GM18907 (cell line): ENCODE data around the gene NCBP2L.

ENCODE experiments used
- ATAC-seq: cut with Tn5 transposase; IDR thresholded peaks from one replicate; pipeline ENCODE4 v1.9.1; 2021; ENCODE audit warnings: mild to moderate bottlenecking, moderate library complexity; ENCODE audit not compliant: unreplicated experiment

NCBP2L gene

DNA sequence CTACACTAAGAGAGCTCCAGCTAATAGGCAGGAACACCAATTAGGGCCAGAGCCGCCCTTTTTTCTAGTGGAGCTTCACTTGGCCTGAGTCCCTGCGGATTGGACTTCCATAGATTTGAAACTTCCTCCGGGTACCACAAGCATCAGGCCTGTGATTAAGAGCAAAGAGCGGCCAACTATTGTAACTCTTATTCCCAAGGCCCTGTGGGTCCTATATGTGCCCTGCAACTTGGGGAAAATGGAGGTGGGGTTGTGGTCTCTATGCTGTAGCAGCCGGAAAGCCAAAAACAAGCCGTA is at the start of gene NCBP2L:
NCBP2L (plus strand) TSS at position 198 of the 297 bp plus-strand sequence. CDS start 16,488 bp downstream, outside the sequence.
- no peak for ATAC-seq

- no peak for ATAC-seq
Measured at GRCh38 chrX:107728371-107729099, 49.0 kb upstream of the NCBP2L start.

GRCh38 chrX:107729558-107730297 is 47.8 kb upstream of the NCBP2L start:
- ATAC-seq, result peak; percentile 77

GRCh38 chrX:107730298-107730655 is 47.3 kb upstream of the NCBP2L start:
- no peak for ATAC-seq

DNA sequence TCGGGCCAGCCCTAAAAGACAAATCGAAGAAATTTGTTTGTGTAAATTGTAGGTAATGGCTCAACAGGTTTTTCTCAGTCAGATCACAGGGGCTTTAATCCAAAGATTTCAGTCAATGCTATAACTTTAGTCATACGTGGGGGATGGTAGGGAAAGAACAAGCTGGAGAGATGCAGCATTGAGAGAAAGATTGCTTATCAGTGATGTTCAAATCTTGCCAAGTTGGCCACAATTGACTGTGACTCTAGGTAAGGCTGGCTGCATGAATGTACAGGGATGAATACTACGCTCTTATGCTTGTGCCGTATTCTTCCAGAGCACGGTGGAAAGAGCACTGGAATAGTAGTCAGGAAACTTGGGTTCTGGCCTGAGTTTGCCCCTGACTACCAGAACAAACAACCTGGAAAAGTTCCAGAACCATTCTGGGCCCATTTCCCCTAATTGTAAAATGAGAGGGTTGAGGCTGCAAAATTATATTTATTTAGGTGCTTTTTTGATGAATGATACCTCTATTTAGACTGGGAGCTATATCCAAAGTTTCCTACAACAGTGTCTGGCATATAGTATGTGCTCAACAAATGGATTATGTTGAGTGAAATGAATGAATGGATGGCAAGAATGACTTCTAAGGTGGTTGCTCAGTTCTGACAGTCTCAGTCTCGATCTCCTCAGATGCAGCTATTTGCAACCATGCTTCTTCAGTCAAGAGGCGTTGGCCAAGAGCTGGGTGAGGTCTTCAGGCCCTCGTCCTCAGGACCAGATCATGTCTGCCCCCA is 46.4 kb upstream of the NCBP2L start:
- no peak for ATAC-seq

DNA sequence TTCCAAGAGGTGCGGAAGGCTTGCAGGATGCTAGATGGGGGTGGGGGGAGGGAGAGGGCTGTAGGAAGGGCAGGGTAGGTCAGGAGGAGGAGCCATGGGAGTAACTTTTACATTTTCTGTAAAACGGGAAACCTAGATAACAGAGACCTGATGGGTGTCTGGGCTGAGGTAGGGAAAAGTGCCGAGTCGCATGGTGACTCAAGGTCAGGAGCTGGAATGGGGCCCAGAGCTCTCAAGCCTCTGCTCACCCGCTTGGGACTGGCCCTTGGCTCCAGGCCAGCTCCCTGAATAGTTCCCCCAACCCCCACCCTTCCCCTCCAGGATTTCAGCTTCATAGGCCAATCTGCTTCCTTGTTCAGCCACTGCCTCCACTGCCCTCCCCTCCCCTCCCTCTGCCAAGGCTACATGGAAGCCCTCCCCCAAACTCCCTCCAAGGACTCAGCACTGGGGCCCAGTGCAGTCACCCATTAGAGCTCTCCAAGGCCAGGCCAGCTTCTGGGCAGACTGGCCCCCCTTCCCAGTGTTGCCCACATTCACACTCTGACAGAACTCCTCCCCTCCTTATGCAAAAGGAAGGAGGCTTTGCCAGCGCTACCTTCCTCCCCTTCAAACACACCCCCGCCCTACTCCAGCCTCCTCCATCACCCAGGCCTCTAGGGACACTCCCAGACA is 45.6 kb upstream of the NCBP2L start:
- no peak for ATAC-seq

- no peak for ATAC-seq
Measured at GRCh38 chrX:107733686-107734085, 43.8 kb upstream of the NCBP2L start.

DNA sequence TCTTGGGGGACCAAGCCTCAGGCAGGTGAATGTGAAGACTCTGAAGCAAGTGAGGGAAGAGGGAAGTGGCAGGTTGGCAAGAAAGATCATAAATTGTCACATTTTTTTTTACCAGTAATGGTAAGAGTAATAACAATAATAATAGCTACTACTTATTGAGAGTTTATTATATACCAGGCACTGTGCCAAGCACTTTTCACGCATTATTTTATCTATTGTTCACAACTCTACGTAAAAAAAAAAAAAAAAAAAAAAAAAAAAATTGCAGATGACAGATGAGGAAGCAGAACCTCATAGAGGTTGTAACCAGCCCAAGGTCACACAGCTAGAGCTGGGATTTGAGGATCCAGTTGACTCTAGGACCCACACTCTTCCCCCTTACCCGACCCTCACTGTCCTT is 42.9 kb upstream of the NCBP2L start:
- ATAC-seq, result no peak

DNA sequence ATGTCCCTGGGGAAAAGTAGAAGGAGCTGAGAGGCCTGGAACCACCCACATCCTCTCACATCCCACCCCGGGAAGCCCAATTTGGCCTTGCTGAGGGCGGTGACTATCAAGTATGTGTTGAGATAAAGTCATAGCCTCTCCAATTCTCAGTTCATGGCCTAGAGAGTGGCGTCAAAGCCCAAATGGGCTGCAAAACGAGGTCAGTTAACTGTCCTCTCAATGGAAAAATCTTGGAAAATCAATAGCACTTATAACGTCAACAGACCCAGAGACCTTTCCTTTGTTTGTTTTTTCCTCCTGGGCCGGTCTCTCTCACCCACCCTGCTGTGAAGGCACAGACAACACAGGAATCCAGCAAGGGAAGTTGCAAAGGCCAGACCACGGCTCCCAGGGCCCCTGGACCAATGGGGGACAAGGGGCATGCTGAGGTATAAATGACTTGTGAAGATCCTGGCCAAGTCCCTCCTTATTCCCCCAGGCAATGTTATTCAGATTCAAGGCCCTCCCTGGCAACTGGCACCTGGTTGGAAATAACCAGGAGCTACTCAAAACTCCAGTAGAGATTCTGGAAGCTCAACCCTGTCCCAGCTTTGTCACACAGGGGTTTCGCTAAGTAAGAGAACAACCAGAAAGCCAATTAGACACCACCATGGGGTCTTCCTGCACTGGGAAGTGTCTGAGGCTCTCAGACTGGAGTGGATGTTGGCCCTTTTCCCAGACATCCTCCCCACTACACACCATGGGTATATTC is 40.6 kb upstream of the NCBP2L start:
- ATAC-seq, result no peak

GRCh38 chrX:107738272-107738671 is 39.3 kb upstream of the NCBP2L start:
- no peak for ATAC-seq

DNA sequence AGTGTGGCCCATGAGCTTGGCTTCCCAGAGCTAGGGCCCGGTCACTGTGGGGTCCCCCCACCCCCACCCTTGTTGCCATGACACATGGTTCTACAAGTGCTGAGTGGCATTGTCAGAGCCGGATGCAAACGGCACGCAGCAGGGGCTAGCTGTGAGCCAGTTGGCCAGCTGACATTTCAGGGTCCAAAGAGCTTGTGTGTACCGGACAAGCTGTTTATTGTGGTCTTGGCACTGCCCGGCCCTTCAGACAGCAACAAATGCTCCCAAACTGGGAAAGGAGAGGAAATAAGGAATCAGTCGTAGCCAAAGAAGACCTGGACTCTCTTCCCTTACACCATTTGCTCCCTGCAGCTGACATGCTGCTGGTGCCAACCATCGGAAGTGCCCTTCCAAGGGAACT is 38.8 kb upstream of the NCBP2L start:
- ATAC-seq, result no peak

GRCh38 chrX:107739541-107739940 is 38.0 kb upstream of the NCBP2L start:
- ATAC-seq, result no peak

DNA sequence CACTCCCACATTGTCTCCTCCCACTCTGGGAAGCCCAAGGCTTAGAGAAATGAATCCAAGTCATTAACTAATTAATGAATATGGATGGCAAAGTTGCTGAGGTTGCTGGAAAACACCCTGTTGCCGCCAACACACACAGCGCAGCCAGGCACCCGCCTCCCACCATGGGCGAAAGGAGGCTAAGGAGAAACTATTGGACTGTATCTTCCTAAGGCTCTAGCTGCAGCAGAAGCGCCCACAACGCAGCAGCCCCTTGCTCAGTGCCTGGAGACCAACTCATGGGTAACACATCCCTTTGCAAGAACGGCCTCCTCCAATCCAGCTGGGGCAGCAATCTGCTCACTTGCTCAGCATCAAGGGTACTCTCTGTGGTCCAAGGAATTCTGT is 36.1 kb upstream of the NCBP2L start:
- ATAC-seq, result peak; percentile 24

DNA sequence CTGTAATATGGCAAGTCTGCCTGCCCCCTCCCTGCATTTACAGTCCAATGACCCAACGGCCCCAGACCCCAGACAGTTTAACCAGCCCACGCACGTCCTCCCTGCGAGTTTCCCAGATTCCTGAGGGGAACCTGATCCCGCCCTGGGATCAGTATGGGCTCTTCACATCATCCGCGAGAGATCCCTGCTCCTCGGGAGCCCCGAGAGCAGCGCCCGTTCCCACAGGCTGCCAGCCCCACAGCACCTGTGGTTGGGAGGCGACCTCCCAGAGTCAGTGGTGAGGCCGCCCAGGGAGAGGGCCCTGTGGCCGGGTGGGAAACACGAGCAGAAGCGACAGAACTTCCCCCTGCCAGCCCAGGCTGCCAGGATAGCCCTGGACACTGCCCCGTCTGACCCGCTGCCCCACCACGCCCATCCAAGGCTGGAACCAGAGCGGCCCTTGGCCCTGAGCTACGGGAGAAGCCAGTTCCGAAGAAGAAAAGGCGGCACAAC is 34.8 kb upstream of the NCBP2L start:
- ATAC-seq, result no peak

- no peak for ATAC-seq
Measured at GRCh38 chrX:107743995-107744394, 33.5 kb upstream of the NCBP2L start.

DNA sequence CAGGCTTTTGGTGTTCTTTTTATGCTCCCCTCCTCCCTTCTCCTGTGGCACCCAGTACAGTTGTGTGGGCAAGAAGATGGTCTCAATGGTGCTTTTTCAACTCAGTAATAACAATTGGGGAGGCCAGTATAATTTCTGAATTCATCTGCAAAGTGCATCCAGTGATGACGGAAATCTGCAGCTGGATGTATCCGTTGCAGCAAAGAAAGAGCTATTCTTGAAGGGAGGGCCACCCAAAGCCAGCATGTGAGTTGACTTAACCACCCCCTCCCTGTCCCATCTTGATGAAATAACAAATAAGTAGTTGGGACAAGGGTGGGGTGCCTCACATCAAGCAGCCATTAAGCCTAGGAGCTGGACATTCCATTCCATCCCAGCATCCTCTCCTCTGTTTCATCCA is 32.7 kb upstream of the NCBP2L start:
- no peak for ATAC-seq

DNA sequence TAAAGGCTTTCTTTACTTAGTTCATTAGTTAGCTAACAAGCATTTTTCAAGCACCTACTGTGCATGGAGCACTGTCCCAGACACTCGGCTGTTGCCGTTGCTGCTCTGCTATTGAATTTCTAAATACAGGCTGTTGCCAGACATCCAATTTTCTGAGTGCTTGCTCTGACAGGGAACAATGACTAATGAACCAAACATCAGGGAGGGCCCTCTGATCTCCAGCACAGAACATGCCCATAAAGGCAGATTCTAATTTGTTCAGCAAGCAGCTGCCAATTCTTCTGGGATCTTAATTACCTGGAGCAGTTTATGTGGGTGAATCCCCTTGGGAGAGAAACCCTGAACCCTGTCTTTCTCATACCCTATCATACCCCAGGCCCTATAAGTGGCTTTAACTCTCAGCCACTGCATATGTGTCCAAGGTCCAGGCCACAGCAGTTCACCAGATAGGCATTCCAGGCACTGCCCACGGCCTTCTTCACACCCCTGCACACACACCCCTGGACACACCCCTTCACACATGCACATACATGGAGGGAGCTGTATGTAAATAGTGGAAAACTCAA is 29.9 kb upstream of the NCBP2L start:
- no peak for ATAC-seq

DNA sequence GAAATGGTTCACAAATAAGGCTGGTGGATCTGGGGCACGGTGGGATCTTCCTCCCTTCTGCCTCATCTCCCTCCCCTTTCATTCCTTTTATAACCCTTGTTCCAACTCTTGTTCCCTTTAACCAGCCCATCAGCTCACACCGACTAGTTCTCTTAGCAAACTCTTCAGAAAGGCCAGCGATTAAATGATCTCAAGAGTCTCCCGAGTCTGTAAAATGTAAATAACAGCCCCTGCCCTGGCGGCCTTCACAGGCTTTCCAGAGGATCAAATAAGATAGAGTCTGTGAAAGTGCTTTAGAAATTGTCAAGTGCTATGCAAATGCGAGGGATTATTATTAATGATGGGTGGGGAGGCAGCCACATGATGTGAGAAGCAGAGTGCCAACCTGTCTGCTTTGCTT is 29.0 kb upstream of the NCBP2L start:
- ATAC-seq, result no peak

DNA sequence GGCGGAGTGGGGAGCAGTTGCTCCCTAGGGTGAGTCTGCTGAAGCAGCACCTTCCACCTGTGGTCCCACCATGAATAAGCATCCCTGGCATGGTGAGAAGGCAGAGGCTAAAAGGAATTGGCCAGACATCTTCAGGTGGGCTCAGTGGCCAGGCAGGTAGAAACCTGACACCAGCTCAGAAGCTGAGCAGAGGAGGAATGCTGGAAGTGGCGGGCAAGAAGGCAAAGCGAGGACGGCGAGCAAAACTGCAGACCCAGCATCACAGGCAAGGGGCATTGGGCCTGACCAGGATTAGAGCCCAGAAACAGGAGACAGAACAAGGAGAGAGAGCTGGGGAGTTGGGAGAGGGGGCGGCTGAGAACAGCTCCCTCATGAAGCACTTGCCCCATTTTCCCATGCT is 27.3 kb upstream of the NCBP2L start:
- no peak for ATAC-seq

DNA sequence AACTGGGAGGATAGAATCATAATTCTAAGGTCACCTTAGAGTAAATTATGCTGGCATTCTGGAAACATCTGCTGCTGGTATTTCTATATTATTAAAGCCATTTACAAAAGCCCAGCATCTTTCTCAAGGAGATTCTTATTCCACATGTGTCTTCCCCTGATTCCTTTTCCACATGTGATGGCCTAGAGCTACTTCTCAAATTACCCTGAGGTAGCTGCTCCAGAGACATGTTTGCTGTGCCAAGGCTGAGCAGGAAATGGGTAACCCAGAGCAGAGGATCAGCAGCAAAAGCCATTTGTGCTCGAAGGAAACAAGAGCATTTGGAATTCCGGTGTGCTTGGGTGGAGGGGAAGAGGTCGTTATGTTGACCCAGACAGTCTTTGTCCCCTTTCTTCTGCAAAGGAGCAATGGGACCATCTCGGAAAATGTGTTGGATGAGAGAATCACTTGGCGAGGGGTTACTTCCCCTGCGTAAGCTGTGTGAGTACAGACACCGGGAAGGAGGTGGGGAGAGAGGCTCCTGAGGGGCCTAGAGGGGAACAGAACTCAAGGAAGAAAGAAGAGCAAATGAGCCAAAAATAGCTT is 26.6 kb upstream of the NCBP2L start:
- ATAC-seq, result no peak
